ENCODE data around the gene SPP1.
"Not testable (repeated sequence)": the region's sequence is repeated elsewhere in the genome, so short reads cannot be mapped to it uniquely, and the experiment has no call there.

SPP1 gene

GRCh38 chr4:88018466-88018865, 43.0 kb downstream of the SPP1 start:
- Histone ChIP-seq H4K20me1 (ENCODE audit: control insufficient read depth, insufficient read depth, low read depth, low read length) (no peaks in the 10 kb centered on the region; the same call in none of the 2 replicates), H3K36me3 (ENCODE audit: control insufficient read depth, low read length) (peaks cover 47% of the 10 kb centered on the region), H3K4me2 (ENCODE audit: low read length) (no peak overlapping the region), H3K27me3 (ENCODE audit: control insufficient read depth, low read length) (no peaks in the 10 kb centered on the region), H3K4me1 (ENCODE audit: control insufficient read depth, low read length) (peaks cover 14% of the 10 kb centered on the region), H3K9me3 (ENCODE audit: control insufficient read depth, insufficient read depth, low read length) (peaks cover 3% of the 10 kb centered on the region; the same call in 1 of the 2 replicates), H3K27ac (ENCODE audit: low read depth, low read length) (no peak overlapping the region), H3K79me2 (ENCODE audit: control insufficient read depth, low read length) (peaks cover 49% of the 10 kb centered on the region), H3K9me2 (replicated peaks; ENCODE audit: control insufficient read depth, low read length) (no peaks in the 10 kb centered on the region), H3K4me3 (ENCODE audit: low read length) (no peak overlapping the region), H3F3A (ENCODE audit: control insufficient read depth, insufficient read depth) (no peaks in the 10 kb centered on the region)
- no peak for TF ChIP-seq CTCF (IDR thresholded peaks at IDR 0.05; ENCODE audit: low read depth, low read length, poor library complexity, severe bottlenecking)
- TF ChIP-seq EZH2phosphoT487 (IDR thresholded peaks at IDR 0.05; ENCODE audit: borderline replicate concordance, low read length), result no peak

GRCh38 chr4:88021824-88022223, 46.3 kb downstream of the SPP1 start:
- Histone ChIP-seq H3F3A (ENCODE audit: control insufficient read depth, insufficient read depth) (no peaks in the 10 kb centered on the region), H3K9me2 (replicated peaks; ENCODE audit: control insufficient read depth, low read length) (no peaks in the 10 kb centered on the region), H3K79me2 (ENCODE audit: control insufficient read depth, low read length) (peaks cover 17% of the 10 kb centered on the region), H4K20me1 (ENCODE audit: control insufficient read depth, insufficient read depth, low read depth, low read length) (no peaks in the 10 kb centered on the region), H3K27ac (ENCODE audit: low read depth, low read length) (no peak overlapping the region), H3K36me3 (ENCODE audit: control insufficient read depth, low read length) (peaks cover 61% of the 10 kb centered on the region), H3K4me2 (ENCODE audit: low read length) (no peak overlapping the region), H3K4me3 (ENCODE audit: low read length) (no peak overlapping the region), H3K9me3 (ENCODE audit: control insufficient read depth, insufficient read depth, low read length) (peaks cover 3% of the 10 kb centered on the region; the same call in 1 of the 2 replicates), H3K27me3 (ENCODE audit: control insufficient read depth, low read length) (no peaks in the 10 kb centered on the region), H3K4me1 (ENCODE audit: control insufficient read depth, low read length) (no peaks in the 10 kb centered on the region)
- no peak for TF ChIP-seq CTCF (IDR thresholded peaks at IDR 0.05; ENCODE audit: low read depth, low read length, poor library complexity, severe bottlenecking)

GRCh38 chr4:88022289-88022688, 46.8 kb downstream of the SPP1 start:
- Histone ChIP-seq H3K4me2 (ENCODE audit: low read length) (no peak overlapping the region), H3K9me2 (replicated peaks; ENCODE audit: control insufficient read depth, low read length) (no peaks in the 10 kb centered on the region), H3K27me3 (ENCODE audit: control insufficient read depth, low read length) (no peaks in the 10 kb centered on the region), H3K36me3 (ENCODE audit: control insufficient read depth, low read length) (peaks cover 61% of the 10 kb centered on the region), H3K27ac (ENCODE audit: low read depth, low read length) (no peak overlapping the region), H3K4me1 (ENCODE audit: control insufficient read depth, low read length) (no peaks in the 10 kb centered on the region), H3F3A (ENCODE audit: control insufficient read depth, insufficient read depth) (no peaks in the 10 kb centered on the region), H3K4me3 (ENCODE audit: low read length) (no peak overlapping the region), H3K79me2 (ENCODE audit: control insufficient read depth, low read length) (peaks cover 13% of the 10 kb centered on the region), H3K9me3 (ENCODE audit: control insufficient read depth, insufficient read depth, low read length) (peaks cover 3% of the 10 kb centered on the region; the same call in 1 of the 2 replicates), H4K20me1 (ENCODE audit: control insufficient read depth, insufficient read depth, low read depth, low read length) (no peaks in the 10 kb centered on the region)
- no peak for TF ChIP-seq EZH2phosphoT487 (IDR thresholded peaks at IDR 0.05; ENCODE audit: borderline replicate concordance, low read length)
- no peak for TF ChIP-seq CTCF (IDR thresholded peaks at IDR 0.05; ENCODE audit: low read depth, low read length, poor library complexity, severe bottlenecking)

- H3K27ac ChIP-seq (ENCODE audit: low read depth, low read length); H3K4me1 ChIP-seq (ENCODE audit: control insufficient read depth, low read length); H3K9me3 ChIP-seq (ENCODE audit: control insufficient read depth, insufficient read depth, low read length); H4K20me1 ChIP-seq (ENCODE audit: control insufficient read depth, insufficient read depth, low read depth, low read length); H3F3A ChIP-seq (ENCODE audit: control insufficient read depth, insufficient read depth); H3K9me2 ChIP-seq (replicated peaks; ENCODE audit: control insufficient read depth, low read length); H3K79me2 ChIP-seq (ENCODE audit: control insufficient read depth, low read length); H3K4me2 ChIP-seq (ENCODE audit: low read length); H3K4me3 ChIP-seq (ENCODE audit: low read length); H3K27me3 ChIP-seq (ENCODE audit: control insufficient read depth, low read length): not testable (repeated sequence)
- H3K36me3 ChIP-seq (ENCODE audit: control insufficient read depth, low read length), result peaks cover 44% of the 10 kb centered on the region
Measured at GRCh38 chr4:88025868-88026661, 50.6 kb downstream of the SPP1 start.
